Measurements from ENCODE around the gene HAGHL.
"Not testable (repeated sequence)": the region's sequence is repeated elsewhere in the genome, so short reads cannot be mapped to it uniquely, and the experiment has no call there.

HAGHL gene

DNA sequence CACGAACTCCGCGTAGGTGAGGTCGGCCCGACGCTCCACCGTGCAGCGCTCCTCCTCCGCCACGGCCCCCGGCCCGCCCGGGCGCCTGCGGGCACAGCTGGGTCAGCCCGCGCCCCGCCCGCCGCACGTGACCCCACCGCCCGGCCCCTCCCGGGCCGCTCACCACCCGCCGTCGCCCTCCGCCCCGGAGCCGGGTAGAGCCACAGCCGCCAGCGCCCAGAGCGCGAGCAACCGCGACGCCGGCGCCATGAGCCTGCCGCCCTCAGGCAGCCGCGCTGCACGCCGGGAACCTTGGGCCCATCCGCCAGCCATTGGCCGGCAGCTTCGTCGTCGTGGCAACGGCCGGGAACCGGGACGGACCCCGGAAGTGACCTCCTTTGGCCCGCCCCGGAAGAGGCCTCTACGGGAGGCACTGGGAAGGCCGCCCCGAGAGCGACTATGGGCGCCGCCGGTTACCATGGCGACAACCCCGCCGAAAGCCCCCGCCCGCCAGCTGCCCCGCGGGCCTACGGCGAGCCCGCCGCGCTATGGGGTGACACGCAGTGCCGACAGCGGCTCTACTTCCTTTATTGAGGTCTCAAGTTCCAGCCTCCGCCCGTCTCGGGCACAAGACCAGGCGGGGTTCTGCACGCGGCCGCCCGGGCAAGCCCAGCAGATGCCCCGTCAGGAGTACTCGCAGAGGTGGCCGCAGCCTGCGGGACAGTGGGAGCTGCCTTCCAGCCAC lies 42.7 kb upstream of the HAGHL start, which contains the start of gene JMJD8:
JMJD8 (minus strand) TSS at position 264 of the 724 bp plus-strand sequence; CDS start at position 249, 15 bp downstream.
- H3K9me3 Mint-ChIP-seq = no peaks in the 10 kb centered on the region
- H3K4me1 Mint-ChIP-seq (ENCODE audit: low read depth) = peaks cover 10% of the 10 kb centered on the region
- DNase-seq (ENCODE audit: low spot score) = peak; percentile 97
- H3K27ac Mint-ChIP-seq = peak within 1 kb of the TSS; percentile 74
- H3K4me3 Mint-ChIP-seq = peak within 1 kb of the TSS; percentile 77
- H3K27me3 Mint-ChIP-seq (ENCODE audit: low read depth) = no peaks in the 10 kb centered on the region
- peaks cover 17% of the 10 kb centered on the region for H3K36me3 Mint-ChIP-seq (ENCODE audit: low read depth)

DNA sequence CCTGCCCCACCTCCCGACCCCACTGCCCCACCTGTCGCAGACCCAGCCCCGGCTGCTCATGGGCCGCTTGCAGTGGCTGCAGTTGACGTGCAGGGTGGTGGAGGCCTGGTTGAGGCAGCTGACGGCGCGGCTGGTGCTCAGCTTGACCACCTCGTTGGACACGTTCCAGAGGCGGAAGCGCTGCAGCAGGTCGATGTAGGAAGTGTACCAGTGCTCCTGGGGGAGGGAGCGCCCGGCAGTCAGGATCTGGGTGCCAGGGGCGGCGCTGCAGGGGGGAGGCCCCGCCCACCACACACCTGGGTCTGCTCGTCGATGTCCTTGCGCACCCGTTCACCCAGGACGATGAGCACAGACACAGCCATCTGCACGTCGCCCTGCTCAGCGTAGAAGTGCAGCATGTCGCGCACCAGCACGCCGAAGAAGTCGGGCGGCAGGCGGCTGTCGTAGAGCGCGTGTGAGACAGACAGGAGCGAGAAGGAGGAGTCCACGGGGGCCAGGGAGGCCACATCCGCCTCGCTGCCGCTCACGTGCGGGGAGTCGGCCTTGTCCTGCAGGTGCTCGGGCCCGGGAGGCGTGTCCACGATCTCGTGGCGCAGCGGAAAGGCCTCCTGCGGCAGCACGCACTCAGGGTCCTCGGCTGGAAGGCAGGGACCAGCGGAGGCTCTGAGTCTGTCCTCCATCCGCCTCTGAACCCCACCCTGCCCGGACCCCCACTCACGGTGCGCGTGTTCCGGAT lies 41.8 kb upstream of the HAGHL start:
- Mint-ChIP-seq H3K4me1 (ENCODE audit: low read depth) (peaks cover 9% of the 10 kb centered on the region), H3K27ac (peak overlapping the region; percentile 63), H3K27me3 (ENCODE audit: low read depth) (no peaks in the 10 kb centered on the region), H3K9me3 (no peaks in the 10 kb centered on the region), H3K4me3 (no peak overlapping the region), H3K36me3 (ENCODE audit: low read depth) (peaks cover 17% of the 10 kb centered on the region)
- DNase-seq (ENCODE audit: low spot score) = no peak

DNA sequence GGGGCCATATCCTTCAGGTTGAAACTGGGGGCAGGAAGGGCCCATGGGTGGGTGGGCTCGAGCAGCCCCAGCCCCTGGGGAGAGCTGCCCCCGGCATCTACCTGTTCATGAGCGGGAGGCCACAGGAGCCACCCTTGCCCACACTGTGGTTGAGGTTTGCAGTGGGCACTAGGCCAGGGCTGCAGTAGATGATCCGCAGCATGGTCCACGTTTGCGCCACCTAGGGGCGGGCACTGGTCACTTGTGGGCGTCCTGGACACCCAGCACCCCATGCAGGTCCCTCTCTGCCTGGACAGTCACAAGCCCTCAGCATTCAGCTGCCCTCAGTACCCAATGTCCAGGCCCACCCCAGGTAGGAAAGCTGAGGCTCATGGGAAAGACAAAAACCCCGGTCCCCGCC lies 40.9 kb upstream of the HAGHL start:
- H3K36me3 Mint-ChIP-seq (ENCODE audit: low read depth) = peaks cover 16% of the 10 kb centered on the region
- peak overlapping the region; percentile 38 for H3K4me3 Mint-ChIP-seq
- H3K27me3 Mint-ChIP-seq (ENCODE audit: low read depth) = no peaks in the 10 kb centered on the region
- H3K27ac Mint-ChIP-seq = no peak overlapping the region
- no peaks in the 10 kb centered on the region for H3K9me3 Mint-ChIP-seq
- DNase-seq (ENCODE audit: low spot score) = no peak
- peaks cover 9% of the 10 kb centered on the region for H3K4me1 Mint-ChIP-seq (ENCODE audit: low read depth)

DNA sequence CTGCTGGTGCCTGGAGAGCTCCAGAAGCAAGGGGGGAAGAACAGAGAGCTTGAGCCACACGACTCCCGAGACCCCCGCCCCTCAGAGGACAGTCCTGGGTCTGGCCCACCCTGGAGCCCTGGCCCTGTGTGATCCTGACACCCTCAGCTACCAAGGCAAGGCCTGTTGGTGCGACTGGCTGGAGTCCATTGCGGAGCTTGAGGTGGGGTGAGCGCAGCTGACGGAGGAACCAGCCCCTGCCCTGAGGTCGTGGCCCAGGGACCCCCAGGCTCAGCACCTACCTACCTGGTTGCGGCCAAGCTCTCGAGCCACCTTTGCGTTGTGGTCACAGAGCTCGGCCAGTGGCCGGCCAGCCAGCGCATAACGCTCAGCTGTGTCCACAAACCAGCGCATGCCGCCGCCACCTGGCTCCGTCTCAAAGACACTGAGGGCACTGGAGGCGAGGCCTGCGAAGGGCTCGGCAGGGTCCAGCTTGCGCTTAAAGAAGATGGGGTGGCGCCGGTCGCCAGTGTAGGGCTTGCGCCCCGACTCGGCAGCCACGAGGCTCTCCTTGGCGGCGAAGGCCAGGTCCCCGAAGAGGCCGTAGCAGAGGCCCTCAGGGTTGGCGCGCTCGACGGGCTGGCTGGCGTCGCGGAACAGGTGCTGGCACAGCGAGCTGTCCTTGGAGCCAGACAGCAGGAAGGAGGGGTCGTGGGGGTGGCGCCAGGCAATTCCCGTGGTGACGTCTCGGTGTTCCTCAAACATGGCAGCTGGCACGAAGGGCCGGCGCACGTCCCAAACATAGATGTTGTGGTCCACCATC lies 40.2 kb upstream of the HAGHL start:
- H3K36me3 Mint-ChIP-seq (ENCODE audit: low read depth) = peaks cover 11% of the 10 kb centered on the region
- H3K9me3 Mint-ChIP-seq = no peaks in the 10 kb centered on the region
- no peaks in the 10 kb centered on the region for H3K27me3 Mint-ChIP-seq (ENCODE audit: low read depth)
- peaks cover 8% of the 10 kb centered on the region for H3K4me1 Mint-ChIP-seq (ENCODE audit: low read depth)
- no peak overlapping the region for H3K27ac Mint-ChIP-seq
- H3K4me3 Mint-ChIP-seq = no peak overlapping the region
- no peak for DNase-seq (ENCODE audit: low spot score)

DNA sequence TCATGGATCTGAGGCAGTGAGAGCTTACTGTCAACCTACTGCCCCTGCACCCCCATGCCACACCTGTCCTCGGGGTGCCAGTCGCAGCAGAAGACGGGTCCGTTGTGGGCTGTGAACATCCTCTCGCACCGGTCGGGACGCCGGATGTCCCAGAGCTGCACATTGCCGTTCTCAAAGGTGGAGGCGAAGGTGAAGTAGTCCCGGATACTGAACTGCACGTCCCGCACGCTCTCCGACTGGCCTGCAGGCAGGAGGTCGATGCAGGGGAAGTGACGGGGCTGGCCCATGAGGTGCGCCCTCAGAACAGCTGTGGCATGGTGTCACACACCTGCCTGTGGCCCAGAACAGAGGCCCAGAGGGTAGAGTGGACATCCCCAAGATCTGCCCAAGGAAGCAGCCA lies 39.4 kb upstream of the HAGHL start:
- Mint-ChIP-seq H3K9me3 (no peaks in the 10 kb centered on the region), H3K4me1 (ENCODE audit: low read depth) (peaks cover 4% of the 10 kb centered on the region), H3K27me3 (ENCODE audit: low read depth) (peaks cover 1% of the 10 kb centered on the region), H3K27ac (no peak overlapping the region), H3K36me3 (ENCODE audit: low read depth) (peaks cover 5% of the 10 kb centered on the region), H3K4me3 (no peak overlapping the region)
- DNase-seq (ENCODE audit: low spot score) = no peak

DNA sequence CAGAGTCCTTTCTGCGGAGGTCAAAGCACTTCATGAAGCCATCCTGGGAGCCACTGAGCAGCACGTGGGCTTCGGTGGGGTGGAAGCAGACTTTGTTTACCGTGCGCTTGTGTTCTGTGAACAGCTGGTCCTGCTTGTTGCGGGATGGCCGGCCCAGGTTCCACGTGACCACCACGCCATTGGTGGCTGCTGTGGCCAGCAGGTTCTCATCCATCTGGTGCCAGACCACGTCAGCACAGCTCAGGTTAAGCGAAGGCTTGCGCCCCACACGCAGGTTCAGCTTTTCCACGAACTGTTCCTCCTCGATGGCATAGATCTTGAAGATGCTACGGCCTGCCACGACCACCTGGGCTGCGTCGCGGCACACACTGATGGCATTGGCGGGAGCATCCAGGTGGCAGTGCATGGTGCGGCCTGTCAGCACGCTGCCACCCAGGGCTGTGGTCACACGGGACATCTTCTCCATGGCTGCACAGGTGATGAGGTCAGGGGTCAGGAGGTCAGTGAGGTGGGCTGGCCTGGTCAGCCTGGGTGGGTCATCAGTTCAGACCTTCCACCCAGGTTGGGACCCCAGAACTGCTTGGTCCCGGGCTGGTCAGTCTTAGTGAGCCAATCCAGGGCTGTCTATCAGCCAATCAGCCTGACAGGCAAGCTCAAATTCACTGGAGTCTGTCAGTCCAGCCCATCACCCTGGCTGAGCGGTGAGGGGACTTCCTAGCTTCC lies 37.6 kb upstream of the HAGHL start:
- no peaks in the 10 kb centered on the region for H3K9me3 Mint-ChIP-seq
- peak overlapping the region; percentile 85 for H3K4me3 Mint-ChIP-seq
- peaks cover 8% of the 10 kb centered on the region for H3K27me3 Mint-ChIP-seq (ENCODE audit: low read depth)
- peak overlapping the region; percentile 90 for H3K27ac Mint-ChIP-seq
- DNase-seq (ENCODE audit: low spot score) = no peak
- no peaks in the 10 kb centered on the region for H3K4me1 Mint-ChIP-seq (ENCODE audit: low read depth)
- H3K36me3 Mint-ChIP-seq (ENCODE audit: low read depth) = peaks cover 4% of the 10 kb centered on the region

DNA sequence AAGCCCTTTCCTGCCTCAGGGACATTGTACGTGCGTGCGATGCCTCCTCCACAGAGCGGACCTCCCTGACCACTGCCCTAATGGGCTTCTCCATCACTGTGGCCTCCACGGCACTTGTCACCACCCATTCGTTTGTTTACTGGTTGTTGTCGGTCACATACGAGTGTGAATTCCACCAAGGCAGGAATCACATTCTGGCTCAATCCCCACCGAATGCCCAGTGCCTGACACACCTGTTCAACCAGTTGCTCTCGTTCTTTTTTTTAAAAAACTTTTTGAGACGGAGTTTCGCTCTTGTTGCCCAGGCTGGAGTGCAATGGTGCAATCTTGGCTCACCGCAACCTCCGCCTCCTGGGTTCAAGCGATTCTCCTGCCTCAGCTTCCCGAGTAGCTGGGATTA lies 35.7 kb upstream of the HAGHL start:
- not testable (repeated sequence) for H3K4me1 Mint-ChIP-seq (ENCODE audit: low read depth); DNase-seq (ENCODE audit: low spot score); H3K9me3 Mint-ChIP-seq; H3K36me3 Mint-ChIP-seq (ENCODE audit: low read depth); H3K27me3 Mint-ChIP-seq (ENCODE audit: low read depth)
- peak overlapping the region; percentile 85 for H3K4me3 Mint-ChIP-seq
- H3K27ac Mint-ChIP-seq = peak overlapping the region; percentile 55

DNA sequence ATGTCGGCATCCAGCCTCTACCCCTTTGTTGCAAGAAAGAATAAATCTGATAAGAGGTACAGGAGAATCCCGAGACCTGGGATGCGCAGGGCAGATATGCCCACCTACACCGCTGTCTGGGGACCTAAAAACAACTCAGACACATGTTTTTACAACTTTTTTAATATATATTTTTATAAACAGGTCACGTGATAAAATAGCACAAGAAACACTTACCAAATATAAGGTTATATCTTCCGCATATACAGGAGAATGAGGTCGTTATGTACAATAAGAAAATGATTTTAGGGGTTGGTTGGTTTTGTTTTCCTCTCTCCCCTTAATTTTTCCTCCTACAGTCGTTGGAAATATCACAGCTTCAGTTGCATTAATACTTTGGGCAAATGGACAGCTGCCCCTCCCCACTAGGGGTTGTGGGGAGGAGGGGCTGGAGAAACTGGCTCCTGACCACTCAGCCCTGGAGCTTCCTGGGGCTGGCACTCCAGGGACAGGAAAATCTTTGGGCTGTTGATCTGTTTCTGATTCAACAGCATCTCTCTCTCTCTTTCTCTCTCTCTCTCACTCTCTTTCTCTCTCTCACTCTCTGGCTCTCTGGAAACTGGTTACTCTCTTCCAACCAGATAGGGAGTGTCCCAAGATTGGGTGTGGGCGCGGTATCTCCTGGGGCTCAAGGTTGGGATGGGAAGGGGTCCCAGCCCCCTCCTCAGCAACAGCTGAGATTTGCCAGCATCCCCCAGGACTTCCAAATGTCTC lies 34.4 kb upstream of the HAGHL start:
- peaks cover 3% of the 10 kb centered on the region for H3K36me3 Mint-ChIP-seq (ENCODE audit: low read depth)
- H3K4me1 Mint-ChIP-seq (ENCODE audit: low read depth) = peaks cover 3% of the 10 kb centered on the region
- H3K4me3 Mint-ChIP-seq = peak overlapping the region; percentile 62
- no peak overlapping the region for H3K27ac Mint-ChIP-seq
- H3K9me3 Mint-ChIP-seq = no peaks in the 10 kb centered on the region
- peaks cover 8% of the 10 kb centered on the region for H3K27me3 Mint-ChIP-seq (ENCODE audit: low read depth)
- no peak for DNase-seq (ENCODE audit: low spot score)

DNA sequence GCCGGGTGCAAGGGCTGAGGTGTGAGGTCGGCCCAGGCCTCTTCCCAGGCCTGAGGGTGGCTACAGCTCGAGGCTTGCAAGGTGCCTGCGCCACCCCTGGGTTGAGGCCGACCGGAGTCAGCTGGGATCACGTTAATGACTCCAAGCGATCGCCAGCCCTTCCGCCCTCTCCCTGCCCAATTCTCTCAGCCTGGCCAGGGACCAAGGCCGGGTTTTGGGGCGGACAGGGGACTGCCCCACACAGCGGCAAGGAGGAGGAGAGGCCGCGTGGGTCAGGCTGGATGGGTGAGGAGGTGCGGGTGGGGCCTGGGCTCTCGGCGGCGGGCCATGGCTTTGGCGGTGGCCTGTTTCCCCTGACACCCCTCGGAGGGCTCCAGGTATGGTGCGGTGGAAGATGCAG lies 33.5 kb upstream of the HAGHL start:
- no peak for DNase-seq (ENCODE audit: low spot score)
- Mint-ChIP-seq H3K27ac (no peak overlapping the region), H3K4me1 (ENCODE audit: low read depth) (peaks cover 3% of the 10 kb centered on the region), H3K4me3 (peak overlapping the region; percentile 50), H3K36me3 (ENCODE audit: low read depth) (peaks cover 3% of the 10 kb centered on the region), H3K9me3 (no peaks in the 10 kb centered on the region), H3K27me3 (ENCODE audit: low read depth) (peaks cover 8% of the 10 kb centered on the region)

DNA sequence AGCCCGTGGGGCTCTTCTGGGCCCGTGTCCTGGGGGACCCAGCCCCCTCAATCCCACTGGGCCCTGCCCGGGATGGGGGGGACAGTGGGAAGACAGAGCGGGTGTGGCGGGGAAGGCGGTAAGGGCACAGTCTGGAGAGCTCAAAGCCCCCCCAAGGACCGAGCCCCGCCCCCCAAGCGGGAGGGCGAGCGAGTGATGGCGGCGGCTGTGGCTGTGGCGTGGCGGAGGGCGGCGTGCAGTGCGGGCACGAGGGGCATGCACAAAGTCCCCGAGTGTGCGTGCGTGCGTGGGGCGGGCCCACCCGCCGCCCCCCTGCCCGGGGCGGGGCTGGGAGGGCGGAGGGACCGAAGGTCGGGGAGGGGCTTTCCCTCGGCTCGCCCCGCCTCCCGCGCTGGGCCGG lies 33.1 kb upstream of the HAGHL start:
- no peak overlapping the region for H3K4me3 Mint-ChIP-seq
- H3K4me1 Mint-ChIP-seq (ENCODE audit: low read depth) = peaks cover 3% of the 10 kb centered on the region
- H3K27ac Mint-ChIP-seq = no peak overlapping the region
- H3K27me3 Mint-ChIP-seq (ENCODE audit: low read depth) = peaks cover 8% of the 10 kb centered on the region
- DNase-seq (ENCODE audit: low spot score) = no peak
- peaks cover 3% of the 10 kb centered on the region for H3K36me3 Mint-ChIP-seq (ENCODE audit: low read depth)
- H3K9me3 Mint-ChIP-seq = no peaks in the 10 kb centered on the region

DNA sequence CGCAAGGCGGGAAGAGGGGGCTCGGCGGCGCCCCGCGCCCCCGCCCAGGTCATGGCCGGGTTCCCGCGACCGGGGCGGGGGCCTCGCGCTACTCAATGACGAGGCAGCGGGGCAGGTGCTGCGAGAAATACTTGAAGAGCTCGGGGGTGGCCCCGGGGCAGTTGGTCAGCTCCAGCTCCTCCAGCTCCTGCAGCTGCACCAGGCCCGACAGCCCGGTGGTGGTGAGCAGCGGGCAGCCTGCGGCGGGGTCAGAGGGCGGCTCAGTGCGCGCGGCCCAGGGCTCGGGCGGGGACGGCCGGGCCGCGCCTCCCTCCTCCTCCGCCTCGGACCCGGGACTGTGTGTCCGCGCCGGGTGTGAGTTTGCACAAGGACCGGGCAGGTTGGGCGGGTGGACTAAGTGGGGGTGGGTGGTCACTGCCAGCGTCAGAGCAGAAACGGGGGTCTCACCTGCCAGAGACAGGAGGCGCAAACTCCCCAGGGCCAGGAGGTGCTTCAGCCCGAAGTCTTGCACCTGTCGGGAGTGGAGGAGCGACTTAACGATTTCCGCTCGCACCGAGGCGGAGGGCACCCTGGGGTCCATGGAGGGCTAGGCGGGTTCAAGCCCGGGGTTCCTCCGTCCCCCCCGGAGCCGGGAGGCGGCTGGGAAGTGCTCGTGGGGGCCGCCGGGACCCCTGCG lies 32.6 kb upstream of the HAGHL start:
- Mint-ChIP-seq H3K4me1 (ENCODE audit: low read depth) (peaks cover 3% of the 10 kb centered on the region), H3K27ac (no peak overlapping the region), H3K9me3 (no peaks in the 10 kb centered on the region), H3K27me3 (ENCODE audit: low read depth) (peaks cover 8% of the 10 kb centered on the region), H3K4me3 (peak overlapping the region; percentile 50), H3K36me3 (ENCODE audit: low read depth) (peaks cover 3% of the 10 kb centered on the region)
- no peak for DNase-seq (ENCODE audit: low spot score)

DNA sequence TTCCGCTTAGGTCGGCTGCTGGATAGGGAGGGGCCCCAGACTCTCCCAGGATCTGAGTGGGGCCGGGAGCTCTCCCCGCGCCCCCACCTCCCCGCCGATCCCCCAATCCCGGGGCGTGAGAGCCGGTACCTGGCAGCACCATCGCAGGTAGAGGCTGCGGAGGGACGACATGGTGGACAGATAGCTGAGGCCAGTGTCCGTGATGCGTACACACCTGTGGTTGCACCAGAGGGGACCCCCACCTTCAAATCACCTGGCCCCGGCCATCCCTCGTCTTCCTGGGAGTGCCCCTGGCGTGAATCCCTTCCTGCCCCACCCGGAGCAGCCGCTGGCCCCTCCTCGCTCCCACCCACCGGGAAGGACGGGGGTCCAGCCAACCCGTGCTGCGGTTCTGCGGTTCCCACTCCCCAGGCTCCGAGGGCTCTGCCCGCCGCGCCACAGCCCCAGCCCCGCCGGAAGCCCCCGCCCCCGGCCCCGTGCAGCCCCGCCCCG lies 32.0 kb upstream of the HAGHL start:
- no peak for DNase-seq (ENCODE audit: low spot score)
- peaks cover 8% of the 10 kb centered on the region for H3K27me3 Mint-ChIP-seq (ENCODE audit: low read depth)
- no peaks in the 10 kb centered on the region for H3K9me3 Mint-ChIP-seq
- H3K4me3 Mint-ChIP-seq = peak overlapping the region; percentile 18
- H3K4me1 Mint-ChIP-seq (ENCODE audit: low read depth) = peaks cover 3% of the 10 kb centered on the region
- H3K27ac Mint-ChIP-seq = no peak overlapping the region
- H3K36me3 Mint-ChIP-seq (ENCODE audit: low read depth) = peaks cover 3% of the 10 kb centered on the region

All from T-helper 2 cell treated with Interferon-gamma antibody and Interleukin-4, amounts not matched to agents 5 μg/mL and 100 μg/mL, for 36 hours (primary cell).